Kidney tubule cell (primary cell): ENCODE data around the gene BAIAP3.

Source experiments
- DNase-seq: peaks from one replicate; pipeline ENCODE4 v3.0.0-alpha.2; 2018; ENCODE audit warnings: low spot score

Gene BAIAP3

GRCh38 chr16:1300664-1301476, 32.6 kb upstream of the BAIAP3 start:
- peak; percentile 71 for DNase-seq

- no peak for DNase-seq
Measured at GRCh38 chr16:1301562-1301961, 31.9 kb upstream of the BAIAP3 start.

DNA sequence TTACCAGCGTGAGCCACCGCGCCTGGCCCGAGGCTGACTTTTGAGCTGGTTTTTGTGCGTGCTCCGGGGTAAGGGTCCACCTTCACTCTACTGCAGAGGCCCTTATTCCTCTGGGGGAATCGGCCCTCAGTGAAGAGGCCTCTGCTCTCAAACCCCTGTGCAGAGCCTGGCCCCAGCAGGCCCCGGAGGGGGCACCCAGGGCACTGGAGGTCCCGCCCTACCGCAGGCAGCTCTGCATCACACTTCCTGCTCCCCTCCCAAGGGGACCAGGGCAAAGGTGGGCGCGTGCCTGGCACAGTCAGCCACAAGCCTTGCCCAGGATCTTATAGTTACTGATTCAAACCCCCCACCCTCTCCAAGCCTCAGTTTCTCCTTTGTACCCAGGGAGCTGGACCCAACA, 27.6 kb upstream of the BAIAP3 start:
- no peak for DNase-seq

- DNase-seq, result no peak
Measured at GRCh38 chr16:1306334-1306733, 27.1 kb upstream of the BAIAP3 start.

DNA sequence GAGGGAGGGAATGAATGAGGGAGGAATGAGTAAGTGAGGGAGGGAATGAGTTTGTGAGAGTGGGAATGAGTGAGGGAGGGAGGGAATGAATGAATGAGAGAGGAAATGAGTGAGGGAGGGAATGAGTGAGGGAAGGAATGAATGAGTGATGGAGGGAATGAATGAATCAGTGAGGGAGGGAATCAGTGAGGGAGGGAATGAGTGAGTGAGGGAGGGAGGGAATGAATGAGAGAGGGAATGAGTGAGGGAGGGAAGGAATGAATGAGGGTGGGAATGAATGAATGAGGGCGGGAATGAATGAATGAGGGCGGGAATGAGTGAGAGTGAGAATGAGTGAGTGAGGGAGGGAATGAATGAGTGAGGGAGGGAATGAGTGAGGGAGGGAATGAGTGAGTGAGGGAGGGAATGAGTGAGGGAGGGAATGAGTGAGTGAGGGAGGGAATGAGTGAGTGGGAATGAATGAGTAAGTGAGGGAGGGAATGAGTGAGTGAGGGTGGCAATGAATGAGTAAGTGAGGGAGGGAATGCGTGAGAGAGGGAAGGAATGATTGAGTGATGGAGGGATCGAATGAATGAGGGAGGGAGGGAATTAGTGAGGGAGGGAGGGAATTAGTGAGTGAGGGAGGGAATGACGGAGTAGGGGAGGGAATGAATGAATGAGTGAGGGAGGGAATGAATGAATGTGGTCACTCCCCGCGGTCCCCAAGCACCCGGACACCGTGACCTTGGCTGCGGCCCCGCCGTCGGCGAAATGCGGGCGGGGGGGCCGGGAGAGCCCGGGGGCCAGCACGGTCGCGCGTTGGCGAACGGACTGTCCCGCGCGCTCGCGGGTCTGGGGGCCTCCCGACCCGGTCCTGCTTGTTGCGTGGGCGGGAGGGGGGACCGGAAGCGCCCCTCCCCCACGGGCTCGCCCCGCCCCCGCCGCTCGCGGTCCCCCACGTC, 25.1 kb upstream of the BAIAP3 start:
- DNase-seq, result no peak

- peak; percentile 98 for DNase-seq
Measured at GRCh38 chr16:1308977-1309885, 24.2 kb upstream of the BAIAP3 start, which contains the start of gene UBE2I. UBE2I (plus strand) TSS chr16:1309636; CDS start chr16:1314031, 4,395 bp downstream.

- peak; percentile 55 for DNase-seq
Measured at GRCh38 chr16:1309888-1310831, 23.3 kb upstream of the BAIAP3 start.

GRCh38 chr16:1310832-1311200, 22.6 kb upstream of the BAIAP3 start:
- DNase-seq, result peak; percentile 55

DNA sequence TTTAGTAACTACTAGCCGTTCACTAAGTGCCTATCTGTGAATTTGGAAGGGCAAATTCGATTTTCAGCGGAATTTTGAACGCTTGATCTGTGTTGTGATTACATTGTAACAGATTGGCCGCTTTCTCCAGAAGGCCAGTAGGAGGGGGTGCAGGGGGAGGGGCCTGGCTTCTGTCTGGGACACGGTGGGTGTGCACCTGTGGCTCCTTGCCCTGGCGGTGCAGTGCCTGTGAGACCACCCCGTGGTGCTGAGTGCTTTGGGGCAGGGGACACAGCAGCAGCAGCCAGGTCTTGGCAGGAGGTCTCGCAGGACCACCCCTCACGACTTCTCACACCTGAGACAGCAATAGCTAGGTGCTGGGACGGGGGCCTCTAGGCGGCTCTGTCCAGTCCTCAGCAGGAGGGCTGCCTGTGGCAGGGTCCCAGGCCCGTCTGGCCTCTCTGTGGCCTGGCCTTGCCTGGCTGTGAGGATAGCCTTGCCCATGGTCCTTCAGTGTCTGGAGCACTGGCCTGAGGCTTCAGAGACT, 22.2 kb upstream of the BAIAP3 start:
- no peak for DNase-seq

DNA sequence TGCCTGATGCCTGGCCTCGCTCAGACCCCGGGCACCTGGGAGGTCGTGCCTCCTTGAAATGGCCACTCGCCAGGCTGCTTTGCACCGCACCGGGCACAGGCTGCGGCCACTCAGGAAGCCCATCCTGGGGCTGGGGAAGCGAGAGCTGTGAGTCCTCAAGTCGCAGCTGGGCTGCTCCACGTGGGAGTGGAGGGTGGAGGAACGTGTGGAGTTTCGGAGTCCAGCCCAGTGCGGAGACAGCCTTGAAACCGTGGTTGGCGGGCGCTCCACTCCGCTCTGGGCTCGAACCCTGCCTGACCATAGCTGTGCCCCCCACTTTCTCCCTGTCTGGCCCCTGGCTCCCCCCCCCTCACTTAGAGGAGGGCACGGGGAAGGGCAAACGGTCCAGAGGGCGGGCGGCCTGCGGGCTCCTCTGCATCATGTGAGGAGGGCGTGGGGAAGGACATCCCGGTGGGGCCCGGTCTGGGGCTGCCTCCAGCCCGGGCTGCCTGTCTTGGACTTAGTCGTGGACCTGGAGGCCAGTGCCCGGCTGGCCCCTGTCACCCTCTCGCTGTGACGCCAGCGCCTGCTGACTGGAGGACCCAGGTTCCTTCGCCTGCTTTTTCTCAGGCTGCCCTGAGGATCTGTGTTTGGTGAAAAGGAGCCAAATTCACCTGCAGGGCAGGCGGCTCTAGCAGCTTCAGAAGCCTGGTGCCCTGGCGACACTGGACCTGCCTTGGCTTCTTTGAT, 21.5 kb upstream of the BAIAP3 start:
- peak; percentile 22 for DNase-seq

GRCh38 chr16:1312467-1312816, 21.0 kb upstream of the BAIAP3 start:
- no peak for DNase-seq

- DNase-seq, result no peak
Measured at GRCh38 chr16:1312903-1313302, 20.5 kb upstream of the BAIAP3 start.

GRCh38 chr16:1313721-1314369, 19.6 kb upstream of the BAIAP3 start:
- no peak for DNase-seq

DNA sequence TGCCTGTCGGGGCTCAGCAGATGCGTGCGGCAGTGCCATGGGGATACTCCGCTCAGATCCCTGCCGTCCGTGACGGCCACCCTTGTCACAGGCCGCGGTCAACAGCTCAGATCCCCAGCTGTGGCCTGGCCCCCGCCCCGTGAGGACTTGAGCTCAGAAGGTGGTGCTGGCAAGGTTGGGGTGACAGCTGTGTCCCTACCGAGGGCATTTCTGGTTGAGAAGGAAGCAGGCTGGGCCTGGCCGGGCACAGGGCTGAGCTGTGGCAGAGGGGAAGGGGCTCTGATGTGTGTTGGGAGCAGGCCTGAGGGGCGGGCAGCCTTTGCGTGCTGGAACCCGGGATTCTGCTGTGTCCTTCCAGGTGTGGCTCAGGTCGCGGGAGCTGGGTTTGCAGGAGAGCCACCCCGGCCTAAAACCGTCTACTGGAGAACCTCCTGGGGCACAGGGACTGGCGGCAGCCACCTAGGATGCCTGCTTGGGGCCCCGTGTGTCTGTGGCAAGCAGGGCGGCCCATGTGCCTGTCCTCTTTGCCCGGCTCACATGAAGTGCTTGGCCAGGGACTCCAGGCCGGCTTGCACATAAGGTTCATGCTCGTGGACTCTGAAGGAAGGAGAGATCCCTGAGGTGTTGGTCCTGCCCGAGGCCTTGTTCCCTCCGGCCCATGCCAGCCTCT, 18.9 kb upstream of the BAIAP3 start:
- no peak for DNase-seq

DNA sequence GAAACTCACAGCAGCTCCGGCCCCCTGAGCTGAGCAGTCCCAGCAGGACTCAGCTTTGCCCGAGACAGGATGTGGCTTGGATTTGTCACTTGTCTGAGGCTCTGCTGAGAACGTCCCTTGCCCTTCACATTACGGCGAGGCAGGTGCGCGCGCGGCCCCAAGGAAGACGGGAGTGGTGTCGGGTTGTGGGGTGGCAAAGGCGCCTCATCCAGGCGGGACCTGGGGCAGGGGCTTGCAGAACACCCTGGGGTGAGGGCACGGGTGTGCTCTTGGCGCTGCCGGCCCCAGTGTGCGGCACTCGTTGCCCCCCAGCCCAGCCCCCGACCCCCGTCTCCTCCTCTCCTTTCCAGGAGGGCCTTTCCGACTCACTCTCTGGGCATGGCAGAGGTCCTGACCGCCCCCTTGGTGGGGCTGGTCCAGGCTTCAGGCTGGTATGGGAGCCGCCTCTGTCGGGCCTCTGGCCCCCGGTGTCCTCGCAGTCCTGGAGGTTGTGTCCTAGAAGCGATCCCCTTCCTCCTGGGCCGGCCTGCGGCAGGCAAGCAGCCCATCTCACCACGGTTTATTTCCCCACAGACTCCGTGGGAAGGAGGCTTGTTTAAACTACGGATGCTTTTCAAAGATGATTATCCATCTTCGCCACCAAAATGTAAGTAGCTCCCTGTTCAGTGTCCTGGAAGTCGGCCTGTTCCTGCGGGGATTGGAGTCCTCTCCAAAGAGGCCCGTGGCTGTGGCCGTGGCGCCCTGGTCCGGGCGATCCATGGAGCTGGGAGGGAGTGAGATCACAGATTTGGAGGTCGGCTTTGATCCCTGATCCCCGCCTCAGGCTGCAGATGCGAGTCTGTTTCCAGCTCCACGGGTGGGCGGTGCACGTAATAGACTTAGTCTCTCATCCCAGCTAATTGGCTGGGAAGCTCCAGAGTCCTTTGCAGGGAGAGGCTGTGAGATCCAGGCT, 18.1 kb upstream of the BAIAP3 start:
- DNase-seq, result no peak

DNA sequence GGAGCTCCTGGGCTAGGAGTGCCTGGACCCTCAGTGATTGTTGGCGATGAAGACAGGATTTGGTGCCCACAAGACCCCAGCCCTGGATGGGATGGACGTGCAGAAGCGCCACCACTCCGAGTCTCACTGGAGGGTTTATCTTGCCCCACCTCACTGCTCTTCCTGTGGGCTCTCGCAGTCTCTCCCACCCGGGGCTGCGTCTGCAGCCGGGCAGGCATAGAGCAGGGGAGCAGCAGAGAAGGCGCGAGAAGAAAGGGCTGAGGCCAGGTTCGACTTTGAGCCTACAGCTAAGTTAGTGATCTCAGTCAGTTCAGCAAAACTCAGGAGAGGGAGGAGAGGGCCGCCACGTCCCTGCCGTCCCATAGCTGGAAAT, 17.4 kb upstream of the BAIAP3 start:
- no peak for DNase-seq

GRCh38 chr16:1317479-1318267, 15.8 kb upstream of the BAIAP3 start:
- DNase-seq, result no peak
